HEK293 (cell line): ENCODE measurements around the gene IL6R.
"Not testable (repeated sequence)": the region's sequence is repeated elsewhere in the genome, so short reads cannot be mapped to it uniquely, and the experiment has no call there.

Source experiments
- CTCF ChIA-PET: fragments of 350-600 bp; formaldehyde crosslinking; extraction: SDS; loops from one replicate; lab custom pipeline; 2021; ENCODE audit warnings: antibody characterized with exemption; lab: Yijun Ruan, JAX
- POLR2A ChIA-PET: fragments of 300-600 bp; formaldehyde crosslinking; extraction: SDS; loops from one replicate; lab custom pipeline; 2020; ENCODE audit warnings: antibody characterized with exemption, inconsistent platforms; lab: Yijun Ruan, JAX
- H3K27ac ChIP-seq: fragments of 200-500 bp; sonication (Bioruptor generic); 2 replicates; pipeline ENCODE4 v1.5.1; 2014; ENCODE audit warnings: low read depth, low read length, control low read depth, inconsistent platforms; ENCODE audit errors: extremely low read depth
- H3K36me3 ChIP-seq, 2 experiments: fragments of 200-500 bp in 1 of 2; sonication (Bioruptor generic) in 1 of 2; 1 replicate in 1 of 2; 2 replicates in 1 of 2; pipeline ENCODE4 v1.5.1; 2014 to 2017; ENCODE audit warnings: inconsistent platforms in 2 of 2, low read length in 2 of 2; ENCODE audit not compliant: control insufficient read depth in 2 of 2, insufficient read depth in 1 of 2
- H3K4me1 ChIP-seq: fragments of 200-500 bp; sonication (Bioruptor generic); 2 replicates; pipeline ENCODE4 v1.5.1; 2014; ENCODE audit warnings: mild to moderate bottlenecking, low read length, inconsistent platforms; ENCODE audit not compliant: control insufficient read depth, insufficient read depth
- H3K4me3 ChIP-seq: 2 replicates; pipeline ENCODE4 v1.5.1; 2011; ENCODE audit warnings: low read depth, mild to moderate bottlenecking, control low read depth, low read length, moderate library complexity
- H3K9me3 ChIP-seq: fragments of 200-500 bp; sonication (Bioruptor generic); 2 replicates; pipeline ENCODE4 v1.5.1; 2014; ENCODE audit warnings: low read depth, low read length, inconsistent platforms; ENCODE audit not compliant: control insufficient read depth, insufficient read depth
- SALL2 ChIP-seq: fragments of 450-650 bp; formaldehyde crosslinking; IDR thresholded peaks from 2 replicates; pipeline ENCODE4 v1.5.0; 2017; ENCODE audit warnings: missing biosample characterization, mild to moderate bottlenecking, missing genetic modification characterization, borderline replicate concordance
- SETDB1 ChIP-seq: IDR thresholded peaks from one replicate; pipeline ENCODE4 v1.6.1; 2017; ENCODE audit warnings: mild to moderate bottlenecking, low read length, moderate library complexity, mixed read lengths; ENCODE audit not compliant: insufficient read length
- ZBTB11 ChIP-seq: fragments of 450-650 bp; formaldehyde crosslinking; conservative IDR thresholded peaks from 2 replicates; pipeline ENCODE4 v1.5.1; 2016; ENCODE audit warnings: low read depth, missing biosample characterization, missing genetic modification characterization
- ZNF184 ChIP-seq: fragments of 450-650 bp; IDR thresholded peaks from 2 replicates; pipeline ENCODE4 v1.5.1; 2018; ENCODE audit warnings: missing biosample characterization, mild to moderate bottlenecking, missing genetic modification characterization
- ZNF529 ChIP-seq: fragments of 450-650 bp; formaldehyde crosslinking; IDR thresholded peaks from 2 replicates; pipeline ENCODE4 v1.5.1; 2017; ENCODE audit warnings: missing genetic modification characterization, missing biosample characterization; ENCODE audit not compliant: insufficient replicate concordance
- ZNF548 ChIP-seq: fragments of 450-650 bp; formaldehyde crosslinking; IDR thresholded peaks from 2 replicates; pipeline ENCODE4 v1.5.1; 2016; ENCODE audit warnings: missing biosample characterization, missing genetic modification characterization
- ZNF76 ChIP-seq: fragments of 450-650 bp; formaldehyde crosslinking; IDR thresholded peaks from 2 replicates; pipeline ENCODE4; 2016; ENCODE audit warnings: low read depth, missing biosample characterization, missing genetic modification characterization, borderline replicate concordance
- TF ChIP-seq, protein P1 (sequence below): fragments of 450-650 bp; formaldehyde crosslinking; IDR thresholded peaks from 2 replicates; pipeline ENCODE4 v1.5.1; 2016; ENCODE audit warnings: missing biosample characterization, missing genetic modification characterization
- TF ChIP-seq, protein P2 (sequence below): fragments of 450-650 bp; formaldehyde crosslinking; IDR thresholded peaks from 2 replicates; pipeline ENCODE4 v1.5.1; 2016; ENCODE audit warnings: missing biosample characterization, missing genetic modification characterization

IL6R gene

DNA sequence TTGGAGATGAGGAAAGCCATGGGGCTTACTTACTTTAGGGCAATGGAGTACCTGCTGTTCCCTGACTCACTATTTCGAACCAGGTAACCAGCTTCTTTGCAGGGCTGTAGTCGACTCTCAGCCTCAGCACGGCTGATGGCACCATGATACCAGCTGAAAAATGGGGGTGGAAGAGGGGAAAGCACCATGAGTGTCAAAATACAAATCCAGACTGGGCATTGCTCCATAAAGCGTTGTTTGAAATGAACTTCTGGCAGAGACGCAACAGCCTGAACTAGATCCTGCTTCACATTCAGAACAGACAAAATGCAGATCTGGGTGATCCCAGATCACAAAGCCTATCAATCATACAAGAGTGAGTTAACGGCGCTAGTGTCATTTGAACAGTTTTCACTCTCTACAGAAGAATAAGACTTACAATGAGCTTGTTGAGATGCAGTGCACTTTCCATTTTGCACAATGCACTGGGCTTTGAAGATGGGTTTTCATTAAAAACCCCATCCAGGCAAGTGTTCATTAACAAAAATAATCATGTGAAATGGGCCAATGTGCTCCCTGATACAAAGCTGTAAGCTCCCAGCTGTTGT is 80.9 kb downstream of the IL6R start:
- H3K4me1 ChIP-seq = peaks cover 3% of the 10 kb centered on the region; the same call in 1 of the 2 replicates
- TF ChIP-seq ZNF548 (tag by site-specific recombination) = no peak
- no peak for TF ChIP-seq SALL2 (tag by site-specific recombination)
- no peak for TF ChIP-seq ZNF184
- TF ChIP-seq, protein P1, sequence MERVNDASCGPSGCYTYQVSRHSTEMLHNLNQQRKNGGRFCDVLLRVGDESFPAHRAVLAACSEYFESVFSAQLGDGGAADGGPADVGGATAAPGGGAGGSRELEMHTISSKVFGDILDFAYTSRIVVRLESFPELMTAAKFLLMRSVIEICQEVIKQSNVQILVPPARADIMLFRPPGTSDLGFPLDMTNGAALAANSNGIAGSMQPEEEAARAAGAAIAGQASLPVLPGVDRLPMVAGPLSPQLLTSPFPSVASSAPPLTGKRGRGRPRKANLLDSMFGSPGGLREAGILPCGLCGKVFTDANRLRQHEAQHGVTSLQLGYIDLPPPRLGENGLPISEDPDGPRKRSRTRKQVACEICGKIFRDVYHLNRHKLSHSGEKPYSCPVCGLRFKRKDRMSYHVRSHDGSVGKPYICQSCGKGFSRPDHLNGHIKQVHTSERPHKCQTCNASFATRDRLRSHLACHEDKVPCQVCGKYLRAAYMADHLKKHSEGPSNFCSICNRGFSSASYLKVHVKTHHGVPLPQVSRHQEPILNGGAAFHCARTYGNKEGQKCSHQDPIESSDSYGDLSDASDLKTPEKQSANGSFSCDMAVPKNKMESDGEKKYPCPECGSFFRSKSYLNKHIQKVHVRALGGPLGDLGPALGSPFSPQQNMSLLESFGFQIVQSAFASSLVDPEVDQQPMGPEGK (tag by site-specific recombination) = no peak
- H3K36me3 ChIP-seq = no peaks in the 10 kb centered on the region
- H3K4me3 ChIP-seq = no peak overlapping the region
- ChIA-PET POLR2A (no interaction called here), CTCF (interaction anchor here (0.7 to 1.2 kb wide), 2 partner anchors 60 kb away, joined by 3 to 5 read pairs; no protein-coding TSS in a partner anchor)
- H3K9me3 ChIP-seq = no peaks in the 10 kb centered on the region
- H3K27ac ChIP-seq = no peak overlapping the region

DNA sequence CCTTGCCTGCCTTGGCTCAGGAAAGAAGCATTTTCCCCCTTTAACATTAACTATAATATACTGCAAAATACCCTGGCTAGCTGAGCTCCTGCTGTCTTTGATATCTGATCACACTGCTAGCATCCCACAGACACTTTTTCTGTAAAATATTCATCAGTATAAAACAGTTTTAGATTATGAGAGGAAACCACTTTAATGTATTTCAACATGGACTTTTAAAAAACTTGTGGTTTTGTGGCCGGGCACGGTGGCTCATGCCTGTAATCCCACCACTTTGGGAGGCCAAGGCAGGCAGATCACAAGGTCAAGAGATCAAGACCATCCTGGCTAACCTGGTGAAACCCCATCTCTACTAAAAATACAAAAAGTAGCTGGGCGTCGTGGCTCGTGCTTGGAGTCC is 81.6 kb downstream of the IL6R start:
- H3K9me3 ChIP-seq, H3K4me1 ChIP-seq, POLR2A ChIA-PET, H3K4me3 ChIP-seq, H3K27ac ChIP-seq, H3K36me3 ChIP-seq: not testable (repeated sequence)
- CTCF ChIA-PET = interaction anchor here (0.6 to 1.2 kb wide), 3 partner anchors 59 to 111 kb away, joined by 3 to 5 read pairs (median 3); no protein-coding TSS in a partner anchor

DNA sequence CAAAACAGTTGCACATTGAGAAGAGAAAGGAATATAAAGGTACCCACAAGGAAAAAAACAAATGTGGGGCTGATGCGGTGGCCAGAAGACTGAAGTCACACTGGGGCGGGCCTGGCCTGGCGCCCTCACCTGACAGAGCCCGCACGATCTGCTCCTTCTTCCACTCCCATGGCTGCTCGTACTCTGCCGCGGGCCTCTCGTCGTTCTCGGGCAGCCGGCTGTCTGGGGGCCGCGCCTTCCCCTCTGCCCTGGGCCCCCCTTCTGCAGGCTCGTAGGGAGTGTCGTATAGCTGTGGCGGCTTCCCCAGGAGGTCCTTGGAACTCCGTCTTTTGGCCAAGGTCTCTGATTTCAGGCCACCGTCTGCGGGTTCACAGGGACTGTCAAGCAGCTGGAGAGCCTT is 83.8 kb downstream of the IL6R start:
- ChIA-PET POLR2A (no interaction called here), CTCF (interaction anchor here (0.6 to 2.3 kb wide), 3 partner anchors 9 to 451 kb away, joined by 3 to 9 read pairs (median 7); no protein-coding TSS in a partner anchor)
- Histone ChIP-seq H3K4me3 (no peak overlapping the region), H3K9me3 (no peaks in the 10 kb centered on the region), H3K36me3 (no peaks in the 10 kb centered on the region), H3K4me1 (peaks cover 3% of the 10 kb centered on the region; the same call in 1 of the 2 replicates), H3K27ac (no peak overlapping the region)
- TF ChIP-seq ZBTB11 (no peak), ZNF529 (tag by site-specific recombination) (no peak), ZNF76 (tag by site-specific recombination) (no peak), SETDB1 (no peak)
- TF ChIP-seq, protein P2, sequence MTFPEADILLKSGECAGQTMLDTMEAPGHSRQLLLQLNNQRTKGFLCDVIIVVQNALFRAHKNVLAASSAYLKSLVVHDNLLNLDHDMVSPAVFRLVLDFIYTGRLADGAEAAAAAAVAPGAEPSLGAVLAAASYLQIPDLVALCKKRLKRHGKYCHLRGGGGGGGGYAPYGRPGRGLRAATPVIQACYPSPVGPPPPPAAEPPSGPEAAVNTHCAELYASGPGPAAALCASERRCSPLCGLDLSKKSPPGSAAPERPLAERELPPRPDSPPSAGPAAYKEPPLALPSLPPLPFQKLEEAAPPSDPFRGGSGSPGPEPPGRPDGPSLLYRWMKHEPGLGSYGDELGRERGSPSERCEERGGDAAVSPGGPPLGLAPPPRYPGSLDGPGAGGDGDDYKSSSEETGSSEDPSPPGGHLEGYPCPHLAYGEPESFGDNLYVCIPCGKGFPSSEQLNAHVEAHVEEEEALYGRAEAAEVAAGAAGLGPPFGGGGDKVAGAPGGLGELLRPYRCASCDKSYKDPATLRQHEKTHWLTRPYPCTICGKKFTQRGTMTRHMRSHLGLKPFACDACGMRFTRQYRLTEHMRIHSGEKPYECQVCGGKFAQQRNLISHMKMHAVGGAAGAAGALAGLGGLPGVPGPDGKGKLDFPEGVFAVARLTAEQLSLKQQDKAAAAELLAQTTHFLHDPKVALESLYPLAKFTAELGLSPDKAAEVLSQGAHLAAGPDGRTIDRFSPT (tag by site-specific recombination) = no peak
- TF ChIP-seq, all 188 proteins: peak for 0
